HepG2 (cell line): Measurements from ENCODE around the gene CD163L1. TPM values are rescaled to one million over a fixed set of nuclear protein-coding genes. Genes with fewer than 3 reads are reported as not detected.
A peak's percentile ranks its signal among the peaks of the same experiment; 100 is the strongest.

Experiments used
- ATRX ChIP-seq: sonication (generic); formaldehyde crosslinking; IDR thresholded peaks from 2 replicates; pipeline ENCODE4 v1.4.0; 2020; ENCODE audit warnings: missing genetic modification reagents, borderline replicate concordance
- CBX1 ChIP-seq: IDR thresholded peaks from one replicate; pipeline ENCODE4 v1.6.1; 2016; ENCODE audit warnings: antibody characterized with exemption, low read depth
- CEBPB ChIP-seq: IDR thresholded peaks from 2 replicates; pipeline ENCODE4 v1.6.1; 2011; ENCODE audit warnings: low read depth, low read length, improper control_type of control experiment, borderline replicate concordance
- GTF2F1 ChIP-seq: fragments of 150-350 bp; IDR thresholded peaks from 2 replicates; pipeline ENCODE4 v1.6.1; 2014; ENCODE audit warnings: low read length
- HNRNPK ChIP-seq: fragments of 200-400 bp; formaldehyde crosslinking; IDR thresholded peaks from 2 replicates; pipeline ENCODE4 v1.6.1; 2018; ENCODE audit warnings: low read length, low read depth, moderate library complexity, mild to moderate bottlenecking; ENCODE audit not compliant: poor library complexity, severe bottlenecking
- HNRNPL ChIP-seq: fragments of 200-400 bp; formaldehyde crosslinking; IDR thresholded peaks from 2 replicates; pipeline ENCODE4 v1.6.1; 2017; ENCODE audit warnings: mild to moderate bottlenecking, low read depth, low read length
- JARID2 ChIP-seq: sonication (generic); formaldehyde crosslinking; IDR thresholded peaks from 2 replicates; pipeline ENCODE4 v1.8.1; 2023; ENCODE audit warnings: missing genetic modification reagents, inconsistent platforms; ENCODE audit not compliant: insufficient replicate concordance
- KAT2B ChIP-seq: fragments of 150-350 bp; IDR thresholded peaks from 2 replicates; pipeline ENCODE4 v1.6.1; 2014; ENCODE audit warnings: low read depth, low read length, borderline replicate concordance
- MAFK ChIP-seq, 2 experiments: IDR thresholded peaks in 1 of 2; conservative IDR thresholded peaks in 1 of 2; 2 replicates each; pipeline ENCODE4 v1.6.1; 2011; ENCODE audit warnings: improper control_type of control experiment in 2 of 2, low read length in 2 of 2
- NBN ChIP-seq: fragments of 450-650 bp; conservative IDR thresholded peaks from 2 replicates; pipeline ENCODE4 v1.6.1; 2017
- NKX3-1 ChIP-seq: sonication (generic); formaldehyde crosslinking; IDR thresholded peaks from 2 replicates; pipeline ENCODE4 v1.5.0; 2020; ENCODE audit warnings: missing genetic modification reagents
- SMC3 ChIP-seq: IDR thresholded peaks from 2 replicates; pipeline ENCODE4 v1.6.1; 2011; ENCODE audit warnings: low read length, improper control_type of control experiment
- STAG1 ChIP-seq: sonication (generic); formaldehyde crosslinking; IDR thresholded peaks from 2 replicates; pipeline ENCODE4 v1.4.0; 2020; ENCODE audit warnings: missing genetic modification reagents
- TOE1 ChIP-seq: sonication (generic); formaldehyde crosslinking; IDR thresholded peaks from 2 replicates; pipeline ENCODE4 v1.4.0; 2020; ENCODE audit warnings: mild to moderate bottlenecking, missing genetic modification reagents
- ZNF33B ChIP-seq: sonication (generic); formaldehyde crosslinking; IDR thresholded peaks from 2 replicates; pipeline ENCODE4 v1.5.1; 2020; ENCODE audit warnings: mild to moderate bottlenecking, missing genetic modification reagents
- ZNF543 ChIP-seq: sonication (generic); formaldehyde crosslinking; IDR thresholded peaks from 2 replicates; pipeline ENCODE4 v1.4.0; 2020; ENCODE audit warnings: mild to moderate bottlenecking, missing genetic modification reagents
- ZNF678 ChIP-seq: sonication (generic); formaldehyde crosslinking; IDR thresholded peaks from 2 replicates; pipeline ENCODE4 v1.4.0; 2020; ENCODE audit warnings: mild to moderate bottlenecking, missing genetic modification reagents
- ZNF780A ChIP-seq: sonication (generic); formaldehyde crosslinking; IDR thresholded peaks from 2 replicates; pipeline ENCODE4 v1.8.0; 2022; ENCODE audit warnings: mild to moderate bottlenecking, missing genetic modification reagents, moderate library complexity
- ZSCAN21 ChIP-seq: sonication (generic); formaldehyde crosslinking; IDR thresholded peaks from 2 replicates; pipeline ENCODE4 v1.8.0; 2022; ENCODE audit warnings: mild to moderate bottlenecking, missing genetic modification reagents, moderate library complexity, borderline replicate concordance
- polyA plus RNA-seq, 8 experiments: library from polyadenylated mRNA; depleted of rRNA in 3 of 8; stranded (reverse) in 7 of 8; unstranded in 1 of 8; fragments of >200 nt; fragmentation: Illumina TruSeq in 4 of 8; extraction: Trizol in 4 of 8; gene quantifications; 2 replicates each; pipeline versions ENCODE4 v1.2.1 to v1.2.3, GENCODE V29; 2011 to 2016; ENCODE audit warnings: low read depth in 4 of 8, missing spikeins in 1 of 8, mixed read lengths in 1 of 8; ENCODE audit not compliant: insufficient read depth in 1 of 8
- total RNA-seq, 5 experiments: library from RNA; depleted of rRNA; stranded (reverse); fragments of >200 nt; fragmentation: Illumina TruSeq; extraction: Trizol; gene quantifications; 2 replicates each; pipeline ENCODE4 v1.2.3, GENCODE V29; 2016; ENCODE audit warnings: low read depth in 1 of 5
- TF ChIP-seq, protein P1 (sequence below): sonication (generic); formaldehyde crosslinking; IDR thresholded peaks from 2 replicates; pipeline ENCODE4 v1.5.0; 2020; ENCODE audit warnings: missing genetic modification reagents
- TF ChIP-seq, protein P2 (sequence below): sonication (generic); formaldehyde crosslinking; IDR thresholded peaks from 2 replicates; pipeline ENCODE4 v1.4.0; 2020; ENCODE audit warnings: low read depth, mild to moderate bottlenecking, missing genetic modification reagents
- TF ChIP-seq, protein P3 (sequence below): sonication (generic); formaldehyde crosslinking; conservative IDR thresholded peaks from 2 replicates; pipeline ENCODE4 v1.4.0; 2020; ENCODE audit warnings: missing genetic modification reagents
- TF ChIP-seq, protein P4 (sequence below): sonication (generic); formaldehyde crosslinking; IDR thresholded peaks from 2 replicates; pipeline ENCODE4 v1.4.0; 2020; ENCODE audit warnings: missing genetic modification reagents
- TF ChIP-seq, protein P5 (sequence below): sonication (generic); formaldehyde crosslinking; IDR thresholded peaks from 2 replicates; pipeline ENCODE4 v1.5.0; 2020; ENCODE audit warnings: missing genetic modification reagents, mild to moderate bottlenecking, borderline replicate concordance

The CD163L1 gene
- total and polyA plus RNA-seq, 2 of the 13 experiments (the other 11 are each of a cell fraction or from before 2014, with no cell fraction given): 3.4 to 6.8 TPM

DNA sequence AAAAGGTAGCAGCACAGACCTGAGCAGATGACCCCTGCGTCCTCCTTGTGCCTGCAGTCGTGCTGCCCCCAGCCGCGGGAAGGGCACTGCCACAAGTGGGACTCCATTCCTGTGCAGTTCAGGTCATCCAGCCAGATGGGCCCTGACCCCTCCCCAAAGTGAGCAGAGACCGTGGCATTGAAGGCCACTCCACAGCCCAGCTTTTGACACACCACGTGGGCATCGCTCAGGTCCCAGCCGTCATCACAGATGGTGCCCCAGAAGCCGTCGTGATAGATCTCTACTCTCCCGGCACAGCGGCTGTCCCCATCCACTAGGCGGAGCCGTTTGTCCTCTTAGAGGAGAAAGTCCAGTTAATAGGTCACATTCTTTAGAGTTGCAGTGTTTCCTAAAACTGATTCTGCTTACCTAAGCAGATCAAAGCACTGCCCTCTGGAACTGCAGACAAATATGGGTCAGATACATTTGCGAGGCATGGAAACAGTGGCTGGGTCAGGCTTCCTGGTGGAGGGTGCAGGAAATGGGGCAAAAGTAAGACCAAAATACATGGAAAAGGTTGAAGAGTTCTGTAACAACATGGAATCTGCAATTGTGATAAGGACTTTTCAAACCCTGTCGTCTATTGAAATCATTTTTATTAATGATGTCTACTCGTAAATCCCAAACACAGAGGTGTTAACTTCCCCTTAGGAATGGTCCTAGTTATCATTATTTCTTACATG is 69.4 kb downstream of the CD163L1 start (continued):
- no peak for TF ChIP-seq HNRNPK
- TF ChIP-seq ZNF33B: no peak
- no peak for TF ChIP-seq CBX1
- no peak for TF ChIP-seq NKX3-1 (CRISPR knock-in tag)
- no peak for TF ChIP-seq ZNF678
- TF ChIP-seq MAFK (conservative IDR thresholded peaks at IDR 0.05 in 1 of 2, IDR thresholded peaks at IDR 0.05 in 1 of 2; ENCODE audit: low read length in 2 of 2): peak; percentile 99
- TF ChIP-seq CEBPB: no peak
- TF ChIP-seq GTF2F1: no peak
- TF ChIP-seq, protein P1, sequence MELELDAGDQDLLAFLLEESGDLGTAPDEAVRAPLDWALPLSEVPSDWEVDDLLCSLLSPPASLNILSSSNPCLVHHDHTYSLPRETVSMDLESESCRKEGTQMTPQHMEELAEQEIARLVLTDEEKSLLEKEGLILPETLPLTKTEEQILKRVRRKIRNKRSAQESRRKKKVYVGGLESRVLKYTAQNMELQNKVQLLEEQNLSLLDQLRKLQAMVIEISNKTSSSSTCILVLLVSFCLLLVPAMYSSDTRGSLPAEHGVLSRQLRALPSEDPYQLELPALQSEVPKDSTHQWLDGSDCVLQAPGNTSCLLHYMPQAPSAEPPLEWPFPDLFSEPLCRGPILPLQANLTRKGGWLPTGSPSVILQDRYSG: no peak
- no peak for TF ChIP-seq TOE1 (CRISPR knock-in tag)
- TF ChIP-seq, protein P2, sequence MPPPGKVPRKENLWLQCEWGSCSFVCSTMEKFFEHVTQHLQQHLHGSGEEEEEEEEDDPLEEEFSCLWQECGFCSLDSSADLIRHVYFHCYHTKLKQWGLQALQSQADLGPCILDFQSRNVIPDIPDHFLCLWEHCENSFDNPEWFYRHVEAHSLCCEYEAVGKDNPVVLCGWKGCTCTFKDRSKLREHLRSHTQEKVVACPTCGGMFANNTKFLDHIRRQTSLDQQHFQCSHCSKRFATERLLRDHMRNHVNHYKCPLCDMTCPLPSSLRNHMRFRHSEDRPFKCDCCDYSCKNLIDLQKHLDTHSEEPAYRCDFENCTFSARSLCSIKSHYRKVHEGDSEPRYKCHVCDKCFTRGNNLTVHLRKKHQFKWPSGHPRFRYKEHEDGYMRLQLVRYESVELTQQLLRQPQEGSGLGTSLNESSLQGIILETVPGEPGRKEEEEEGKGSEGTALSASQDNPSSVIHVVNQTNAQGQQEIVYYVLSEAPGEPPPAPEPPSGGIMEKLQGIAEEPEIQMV (CRISPR knock-in tag): no peak
- no peak for TF ChIP-seq JARID2 (CRISPR knock-in tag)
- no peak for TF ChIP-seq KAT2B
- no peak for TF ChIP-seq NBN
- TF ChIP-seq, protein P3, sequence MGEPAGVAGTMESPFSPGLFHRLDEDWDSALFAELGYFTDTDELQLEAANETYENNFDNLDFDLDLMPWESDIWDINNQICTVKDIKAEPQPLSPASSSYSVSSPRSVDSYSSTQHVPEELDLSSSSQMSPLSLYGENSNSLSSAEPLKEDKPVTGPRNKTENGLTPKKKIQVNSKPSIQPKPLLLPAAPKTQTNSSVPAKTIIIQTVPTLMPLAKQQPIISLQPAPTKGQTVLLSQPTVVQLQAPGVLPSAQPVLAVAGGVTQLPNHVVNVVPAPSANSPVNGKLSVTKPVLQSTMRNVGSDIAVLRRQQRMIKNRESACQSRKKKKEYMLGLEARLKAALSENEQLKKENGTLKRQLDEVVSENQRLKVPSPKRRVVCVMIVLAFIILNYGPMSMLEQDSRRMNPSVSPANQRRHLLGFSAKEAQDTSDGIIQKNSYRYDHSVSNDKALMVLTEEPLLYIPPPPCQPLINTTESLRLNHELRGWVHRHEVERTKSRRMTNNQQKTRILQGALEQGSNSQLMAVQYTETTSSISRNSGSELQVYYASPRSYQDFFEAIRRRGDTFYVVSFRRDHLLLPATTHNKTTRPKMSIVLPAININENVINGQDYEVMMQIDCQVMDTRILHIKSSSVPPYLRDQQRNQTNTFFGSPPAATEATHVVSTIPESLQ (CRISPR knock-in tag): no peak
- TF ChIP-seq ZNF780A (CRISPR knock-in tag): no peak
- no peak for TF ChIP-seq HNRNPL
- TF ChIP-seq, protein P4, sequence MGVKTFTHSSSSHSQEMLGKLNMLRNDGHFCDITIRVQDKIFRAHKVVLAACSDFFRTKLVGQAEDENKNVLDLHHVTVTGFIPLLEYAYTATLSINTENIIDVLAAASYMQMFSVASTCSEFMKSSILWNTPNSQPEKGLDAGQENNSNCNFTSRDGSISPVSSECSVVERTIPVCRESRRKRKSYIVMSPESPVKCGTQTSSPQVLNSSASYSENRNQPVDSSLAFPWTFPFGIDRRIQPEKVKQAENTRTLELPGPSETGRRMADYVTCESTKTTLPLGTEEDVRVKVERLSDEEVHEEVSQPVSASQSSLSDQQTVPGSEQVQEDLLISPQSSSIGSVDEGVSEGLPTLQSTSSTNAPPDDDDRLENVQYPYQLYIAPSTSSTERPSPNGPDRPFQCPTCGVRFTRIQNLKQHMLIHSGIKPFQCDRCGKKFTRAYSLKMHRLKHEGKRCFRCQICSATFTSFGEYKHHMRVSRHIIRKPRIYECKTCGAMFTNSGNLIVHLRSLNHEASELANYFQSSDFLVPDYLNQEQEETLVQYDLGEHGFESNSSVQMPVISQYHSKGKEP (CRISPR knock-in tag): peak; percentile 61; the same call in 1 of the 2 replicates
- TF ChIP-seq ZSCAN21 (CRISPR knock-in tag): no peak; the same call in 1 of the 2 replicates
- TF ChIP-seq, protein P5, sequence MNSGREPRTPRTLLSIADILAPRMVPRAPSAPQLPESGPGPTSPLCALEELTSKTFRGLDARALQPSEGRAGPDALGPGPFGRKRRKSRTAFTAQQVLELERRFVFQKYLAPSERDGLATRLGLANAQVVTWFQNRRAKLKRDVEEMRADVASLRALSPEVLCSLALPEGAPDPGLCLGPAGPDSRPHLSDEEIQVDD (CRISPR knock-in tag): no peak
- peak; percentile 75 for TF ChIP-seq STAG1 (CRISPR knock-in tag)
- no peak for TF ChIP-seq ATRX (CRISPR knock-in tag)
- peak; percentile 79 for TF ChIP-seq SMC3
- no peak for TF ChIP-seq ZNF543 (CRISPR knock-in tag)
